ENCODE results near the gene SFT2D3.

The SFT2D3 gene

DNA sequence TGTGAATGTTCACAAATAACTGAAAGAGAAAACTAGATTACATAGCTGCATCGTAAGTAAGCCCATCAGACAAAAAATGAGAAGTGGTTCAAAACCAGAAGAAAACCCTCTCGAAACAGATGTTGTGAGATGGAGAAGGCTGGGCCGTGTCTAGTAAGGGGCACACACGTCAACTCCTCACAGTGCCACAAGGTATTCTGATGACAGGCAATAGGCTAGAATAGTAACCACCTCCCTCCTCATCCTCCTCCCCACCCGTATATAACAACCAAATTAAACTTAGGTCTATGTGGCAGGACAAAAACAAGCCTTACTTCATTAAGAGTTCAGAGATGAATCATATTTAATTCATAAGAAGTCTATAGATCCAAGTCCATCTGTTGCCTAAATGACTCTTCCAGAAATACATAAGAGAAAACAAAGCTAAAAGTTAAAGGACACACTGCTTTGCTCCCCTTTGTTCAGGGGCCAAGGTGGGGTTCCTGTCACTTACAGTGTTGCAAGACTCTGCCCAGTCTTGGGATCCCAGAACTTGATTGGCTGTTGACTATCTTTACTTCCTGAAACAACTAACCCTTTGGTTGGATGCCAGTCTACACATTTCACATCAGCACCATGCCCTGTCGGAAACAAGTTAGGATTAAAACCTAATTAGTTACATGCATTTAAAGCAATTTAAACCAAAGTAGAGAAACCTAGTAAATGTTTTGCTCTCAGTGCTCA is 25.0 kb downstream of the SFT2D3 start:
- Histone ChIP-seq H3K9me3 (ENCODE audit: insufficient read depth, low read length) (no peaks in the 10 kb centered on the region), H3K9ac (ENCODE audit: insufficient read length, low read depth) (no peak overlapping the region), H3K4me3 (ENCODE audit: insufficient read length, low read depth) (no peak overlapping the region), H3K36me3 (ENCODE audit: insufficient read depth, insufficient read length, low read length) (peaks cover 33% of the 10 kb centered on the region), H3K27me3 (ENCODE audit: insufficient read depth, insufficient read length) (no peaks in the 10 kb centered on the region), H3K4me1 (ENCODE audit: insufficient read depth, insufficient read length) (no peaks in the 10 kb centered on the region)
- TF ChIP-seq SUZ12 (IDR thresholded peaks at IDR 0.05; ENCODE audit: extremely low read depth, insufficient read depth, insufficient read length) (no peak), ZNF274 (IDR thresholded peaks at IDR 0.05; ENCODE audit: low read depth, low read length) (no peak), YY1 (IDR thresholded peaks at IDR 0.05; ENCODE audit: insufficient read depth, insufficient read length) (no peak)
- no peak for DNase-seq (ENCODE audit: low read depth, low spot score)

DNA sequence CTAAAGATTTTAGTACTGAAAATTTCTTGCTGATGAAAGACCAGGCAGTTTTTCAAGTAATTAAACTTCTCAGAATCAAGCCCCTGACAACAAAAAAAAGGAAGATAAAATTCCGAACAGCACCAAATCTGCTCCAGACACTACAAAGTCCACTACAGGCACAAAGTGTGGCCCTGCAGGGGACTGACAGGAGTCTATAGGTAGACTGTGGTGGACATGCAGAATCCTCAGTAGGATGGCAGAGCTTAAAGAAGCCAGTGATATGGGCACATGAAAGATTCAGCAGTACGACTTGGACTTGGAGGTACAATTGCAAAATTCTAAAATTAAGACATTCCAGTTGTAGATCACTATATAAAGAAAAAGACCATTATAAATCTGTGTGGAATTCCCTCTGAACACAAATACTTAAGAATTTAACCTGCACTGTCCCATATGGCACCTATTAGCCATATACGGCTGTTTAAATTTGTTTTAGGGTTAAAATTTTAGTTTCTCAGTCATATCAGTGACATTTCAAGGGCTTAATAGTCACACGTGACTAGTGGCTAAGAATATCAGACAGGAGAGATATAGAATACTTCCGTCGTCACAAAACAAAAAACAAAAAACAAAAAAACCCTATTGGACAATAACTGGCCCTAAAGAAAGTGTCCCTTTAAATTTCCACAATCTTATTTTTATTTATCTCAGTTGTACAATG is 32.0 kb downstream of the SFT2D3 start:
- Histone ChIP-seq H3K27me3 (ENCODE audit: insufficient read depth, insufficient read length) (no peaks in the 10 kb centered on the region), H3K4me3 (ENCODE audit: insufficient read length, low read depth) (no peak overlapping the region), H3K9ac (ENCODE audit: insufficient read length, low read depth) (no peak overlapping the region), H3K36me3 (ENCODE audit: insufficient read depth, insufficient read length, low read length) (peaks cover 7% of the 10 kb centered on the region), H3K9me3 (ENCODE audit: insufficient read depth, low read length) (no peaks in the 10 kb centered on the region), H3K4me1 (ENCODE audit: insufficient read depth, insufficient read length) (no peaks in the 10 kb centered on the region)
- TF ChIP-seq ZNF274 (IDR thresholded peaks at IDR 0.05; ENCODE audit: low read depth, low read length) (no peak), YY1 (IDR thresholded peaks at IDR 0.05; ENCODE audit: insufficient read depth, insufficient read length) (no peak), SUZ12 (IDR thresholded peaks at IDR 0.05; ENCODE audit: extremely low read depth, insufficient read depth, insufficient read length) (no peak)
- DNase-seq (ENCODE audit: low read depth, low spot score) = no peak

DNA sequence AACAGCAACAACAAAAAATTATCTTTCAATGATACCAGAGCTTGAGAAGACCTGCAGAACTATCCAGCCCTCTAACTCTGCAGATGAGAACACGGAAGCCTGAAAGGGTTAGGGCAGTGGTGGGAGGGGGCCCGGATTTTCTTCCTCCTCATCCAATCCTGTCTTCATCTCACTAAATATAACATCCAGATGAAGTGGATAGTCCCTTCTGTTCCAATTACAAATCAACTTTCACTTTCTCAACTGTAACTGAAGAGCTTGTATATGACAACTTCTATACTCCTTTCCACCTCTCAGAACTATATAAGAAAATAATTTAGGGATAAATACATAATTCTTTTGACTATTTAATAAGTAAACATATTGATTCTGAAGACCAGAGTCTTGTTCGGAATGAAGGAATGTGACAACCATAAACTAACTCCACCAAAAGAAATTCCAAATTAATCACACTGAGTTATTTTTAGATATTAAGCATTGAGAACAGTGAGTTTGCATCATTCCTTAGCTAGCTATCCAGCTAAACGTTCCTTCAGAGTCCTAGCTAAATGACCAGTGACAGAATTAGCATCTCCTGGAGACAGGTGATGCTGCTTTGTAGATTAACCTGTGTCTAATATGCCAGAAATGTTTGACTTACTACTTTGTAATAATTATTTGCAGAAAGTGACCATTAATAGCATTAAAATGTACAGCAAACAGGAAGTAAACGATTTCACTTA is 32.7 kb downstream of the SFT2D3 start:
- TF ChIP-seq ZNF274 (IDR thresholded peaks at IDR 0.05; ENCODE audit: low read depth, low read length) = no peak
- TF ChIP-seq SUZ12 (IDR thresholded peaks at IDR 0.05; ENCODE audit: extremely low read depth, insufficient read depth, insufficient read length) = no peak
- no peak for TF ChIP-seq YY1 (IDR thresholded peaks at IDR 0.05; ENCODE audit: insufficient read depth, insufficient read length)
- no peak for DNase-seq (ENCODE audit: low read depth, low spot score)
- Histone ChIP-seq H3K4me1 (ENCODE audit: insufficient read depth, insufficient read length) (no peaks in the 10 kb centered on the region), H3K9ac (ENCODE audit: insufficient read length, low read depth) (no peak overlapping the region), H3K4me3 (ENCODE audit: insufficient read length, low read depth) (no peak overlapping the region), H3K27me3 (ENCODE audit: insufficient read depth, insufficient read length) (no peaks in the 10 kb centered on the region), H3K36me3 (ENCODE audit: insufficient read depth, insufficient read length, low read length) (peaks cover 7% of the 10 kb centered on the region), H3K9me3 (ENCODE audit: insufficient read depth, low read length) (no peaks in the 10 kb centered on the region)

DNA sequence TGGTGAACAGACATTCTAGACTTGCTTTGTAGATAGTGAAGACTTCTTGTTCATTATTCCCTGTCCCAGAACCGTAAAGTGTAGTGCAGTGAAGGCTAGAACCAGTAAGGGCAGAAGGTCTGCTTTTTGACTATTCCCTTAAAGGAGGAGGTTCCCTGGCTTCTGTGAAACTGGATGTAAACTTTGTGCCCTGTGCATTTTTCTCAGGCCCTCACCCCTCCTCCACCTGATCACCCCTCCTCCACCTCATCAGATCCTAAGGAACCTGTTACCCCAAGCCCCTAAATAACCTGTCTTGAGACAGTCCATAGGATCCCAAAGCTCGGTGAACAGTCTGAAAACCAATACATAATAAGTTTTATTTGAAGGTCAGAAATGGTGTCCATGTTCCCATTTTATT is 33.7 kb downstream of the SFT2D3 start:
- peaks cover 8% of the 10 kb centered on the region for H3K36me3 ChIP-seq (ENCODE audit: insufficient read depth, insufficient read length, low read length)
- TF ChIP-seq SUZ12 (IDR thresholded peaks at IDR 0.05; ENCODE audit: extremely low read depth, insufficient read depth, insufficient read length) = no peak
- no peak for TF ChIP-seq YY1 (IDR thresholded peaks at IDR 0.05; ENCODE audit: insufficient read depth, insufficient read length)
- TF ChIP-seq ZNF274 (IDR thresholded peaks at IDR 0.05; ENCODE audit: low read depth, low read length) = no peak
- no peaks in the 10 kb centered on the region for H3K9me3 ChIP-seq (ENCODE audit: insufficient read depth, low read length)
- H3K4me3 ChIP-seq (ENCODE audit: insufficient read length, low read depth) = no peak overlapping the region
- no peak overlapping the region for H3K9ac ChIP-seq (ENCODE audit: insufficient read length, low read depth)
- no peaks in the 10 kb centered on the region for H3K4me1 ChIP-seq (ENCODE audit: insufficient read depth, insufficient read length)
- no peaks in the 10 kb centered on the region for H3K27me3 ChIP-seq (ENCODE audit: insufficient read depth, insufficient read length)
- DNase-seq (ENCODE audit: low read depth, low spot score) = no peak

DNA sequence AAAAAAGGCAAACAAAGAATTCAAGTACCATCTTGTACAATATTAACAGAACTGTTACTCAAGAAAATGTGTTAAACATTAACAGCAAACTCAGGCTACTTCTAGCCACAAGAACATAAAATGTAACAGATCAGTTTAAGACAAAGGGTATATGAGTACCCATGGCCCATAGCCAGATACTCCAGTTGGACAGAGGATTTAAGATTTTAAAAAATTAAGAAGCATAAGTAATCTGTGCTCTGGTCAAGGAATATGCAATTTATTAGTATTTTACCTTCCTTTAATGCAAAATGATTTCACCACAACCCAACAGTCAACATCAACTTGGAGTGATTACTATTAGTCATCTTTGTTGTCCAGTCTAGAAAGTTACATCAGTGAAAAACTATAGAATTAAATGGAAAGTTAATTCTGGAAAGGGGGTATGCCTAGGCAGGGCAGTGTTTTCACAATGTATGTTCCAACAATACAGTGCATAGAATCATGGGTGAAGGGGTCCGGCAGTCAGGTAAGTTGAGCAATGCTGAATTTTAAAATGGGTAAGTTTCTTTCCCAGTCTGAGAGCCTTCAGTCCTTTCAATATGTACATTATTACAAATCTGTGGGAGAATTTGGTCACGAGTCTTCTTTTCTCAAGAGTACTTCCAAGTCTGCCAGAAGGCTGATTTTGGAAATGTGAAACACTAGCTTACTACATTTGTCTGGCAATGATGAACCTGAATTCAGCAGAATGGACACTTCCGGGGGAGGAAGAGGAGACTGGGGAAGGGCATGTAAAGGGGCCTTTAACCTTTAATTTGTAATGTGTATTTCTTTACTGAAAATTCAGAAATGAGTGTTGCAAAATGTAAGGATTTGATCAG is 34.5 kb downstream of the SFT2D3 start:
- no peak overlapping the region for H3K9ac ChIP-seq (ENCODE audit: insufficient read length, low read depth)
- H3K4me3 ChIP-seq (ENCODE audit: insufficient read length, low read depth) = no peak overlapping the region
- peaks cover 14% of the 10 kb centered on the region for H3K36me3 ChIP-seq (ENCODE audit: insufficient read depth, insufficient read length, low read length)
- no peak for TF ChIP-seq ZNF274 (IDR thresholded peaks at IDR 0.05; ENCODE audit: low read depth, low read length)
- TF ChIP-seq SUZ12 (IDR thresholded peaks at IDR 0.05; ENCODE audit: extremely low read depth, insufficient read depth, insufficient read length) = no peak
- TF ChIP-seq YY1 (IDR thresholded peaks at IDR 0.05; ENCODE audit: insufficient read depth, insufficient read length) = no peak
- H3K4me1 ChIP-seq (ENCODE audit: insufficient read depth, insufficient read length) = no peaks in the 10 kb centered on the region
- H3K27me3 ChIP-seq (ENCODE audit: insufficient read depth, insufficient read length) = no peaks in the 10 kb centered on the region
- no peak for DNase-seq (ENCODE audit: low read depth, low spot score)
- H3K9me3 ChIP-seq (ENCODE audit: insufficient read depth, low read length) = no peaks in the 10 kb centered on the region

DNA sequence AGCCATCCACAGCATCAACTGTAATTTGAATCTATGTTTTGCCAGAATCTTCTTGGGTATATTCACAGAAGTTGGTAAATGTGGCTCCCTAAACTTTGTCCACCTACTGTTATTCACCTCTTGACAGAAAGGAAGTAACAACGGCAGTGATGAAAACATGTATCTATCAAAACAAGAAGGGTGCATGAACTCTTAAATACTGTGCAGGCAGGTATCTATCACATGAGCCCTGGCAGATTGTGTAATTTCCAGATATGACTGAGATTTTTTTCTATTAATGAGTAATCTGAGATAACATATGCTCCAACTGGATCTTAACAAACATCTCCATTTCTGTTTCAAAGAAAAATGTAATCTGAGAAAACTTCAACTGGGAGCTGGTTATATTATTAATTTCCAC is 36.6 kb downstream of the SFT2D3 start:
- H3K9me3 ChIP-seq (ENCODE audit: insufficient read depth, low read length) = no peaks in the 10 kb centered on the region
- no peak overlapping the region for H3K4me3 ChIP-seq (ENCODE audit: insufficient read length, low read depth)
- no peak for DNase-seq (ENCODE audit: low read depth, low spot score)
- no peaks in the 10 kb centered on the region for H3K4me1 ChIP-seq (ENCODE audit: insufficient read depth, insufficient read length)
- no peak for TF ChIP-seq YY1 (IDR thresholded peaks at IDR 0.05; ENCODE audit: insufficient read depth, insufficient read length)
- no peak for TF ChIP-seq SUZ12 (IDR thresholded peaks at IDR 0.05; ENCODE audit: extremely low read depth, insufficient read depth, insufficient read length)
- H3K9ac ChIP-seq (ENCODE audit: insufficient read length, low read depth) = no peak overlapping the region
- peaks cover 21% of the 10 kb centered on the region for H3K36me3 ChIP-seq (ENCODE audit: insufficient read depth, insufficient read length, low read length)
- no peaks in the 10 kb centered on the region for H3K27me3 ChIP-seq (ENCODE audit: insufficient read depth, insufficient read length)
